ENCODE results near the gene MANBA.

Gene MANBA

GRCh38 chr4:102642631-102643298, 118.0 kb downstream of the MANBA start:
- TF ChIP-seq CTCF (IDR thresholded peaks at IDR 0.05; ENCODE audit: borderline replicate concordance, insufficient read depth, low read depth, low read length): no peak
- H3K4me3 ChIP-seq (ENCODE audit: low read depth, low read length): no peak overlapping the region

- no peak overlapping the region for H3K4me3 ChIP-seq (ENCODE audit: low read depth, low read length)
- TF ChIP-seq CTCF (IDR thresholded peaks at IDR 0.05; ENCODE audit: borderline replicate concordance, insufficient read depth, low read depth, low read length): no peak
Measured at GRCh38 chr4:102641793-102642192, 119.0 kb downstream of the MANBA start.

DNA sequence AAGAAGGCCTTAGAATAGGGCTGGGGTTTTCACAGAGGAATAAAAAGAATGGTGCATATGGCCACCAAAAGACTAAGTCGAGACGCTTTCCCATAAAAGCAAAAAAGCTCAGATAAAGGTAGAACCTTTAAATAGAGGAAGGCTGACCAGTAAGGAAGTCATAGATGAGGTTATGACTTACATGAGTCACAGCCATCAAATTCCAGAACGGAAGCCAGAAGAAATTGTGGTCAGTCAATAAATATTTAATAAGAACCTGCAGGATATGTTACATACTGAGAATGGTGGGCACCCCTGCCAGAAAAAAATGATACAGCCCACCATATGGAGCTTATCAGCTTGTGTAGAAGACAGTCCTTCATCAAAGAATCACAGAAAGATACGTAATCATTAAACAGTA, 120.1 kb downstream of the MANBA start:
- H3K4me3 ChIP-seq (ENCODE audit: low read depth, low read length): no peak overlapping the region
- TF ChIP-seq CTCF (IDR thresholded peaks at IDR 0.05; ENCODE audit: borderline replicate concordance, insufficient read depth, low read depth, low read length): no peak

DNA sequence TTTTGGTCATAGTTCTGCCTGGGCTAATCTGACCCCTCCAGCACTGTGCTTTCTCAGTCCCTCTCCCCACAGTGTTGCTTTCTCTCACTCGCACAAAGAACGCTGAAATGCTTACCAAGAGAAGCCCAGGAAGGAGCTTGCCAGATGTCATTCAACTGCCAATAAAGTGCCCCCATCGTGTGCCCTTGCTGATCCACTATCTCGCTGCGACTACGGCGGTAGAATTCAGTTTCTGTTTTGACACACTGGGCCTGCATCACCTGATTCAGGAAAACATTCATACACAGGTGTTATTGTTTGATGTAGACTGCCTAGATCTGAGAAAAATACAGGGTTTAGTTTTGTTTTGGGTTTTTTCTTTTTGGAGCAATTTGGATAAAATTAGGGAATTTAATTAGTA, 121.2 kb downstream of the MANBA start:
- no peak for TF ChIP-seq CTCF (IDR thresholded peaks at IDR 0.05; ENCODE audit: borderline replicate concordance, insufficient read depth, low read depth, low read length)
- no peak overlapping the region for H3K4me3 ChIP-seq (ENCODE audit: low read depth, low read length)

- H3K4me3 ChIP-seq (ENCODE audit: low read depth, low read length): no peak overlapping the region
- TF ChIP-seq CTCF (IDR thresholded peaks at IDR 0.05; ENCODE audit: borderline replicate concordance, insufficient read depth, low read depth, low read length): no peak
Measured at GRCh38 chr4:102638621-102639020, 122.1 kb downstream of the MANBA start.

DNA sequence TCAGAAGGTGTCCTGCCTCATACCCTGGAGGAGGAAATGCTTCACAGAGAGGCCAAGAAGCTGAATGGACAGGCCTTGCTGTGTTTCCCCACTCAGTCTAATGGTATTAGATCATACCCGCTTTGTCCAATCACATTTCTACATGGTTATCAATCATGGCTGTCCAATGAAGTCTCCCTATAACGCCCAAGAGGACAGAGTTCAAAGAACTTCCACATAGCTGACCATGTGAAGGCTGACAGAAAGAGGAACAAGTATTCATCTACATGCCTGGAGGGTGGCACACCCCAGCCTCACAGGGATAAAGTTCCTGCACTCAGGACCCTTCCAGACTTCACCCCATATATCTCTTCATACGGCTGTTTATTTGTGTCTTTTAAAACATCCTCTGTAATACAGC, 123.4 kb downstream of the MANBA start:
- no peak for TF ChIP-seq CTCF (IDR thresholded peaks at IDR 0.05; ENCODE audit: borderline replicate concordance, insufficient read depth, low read depth, low read length)
- no peak overlapping the region for H3K4me3 ChIP-seq (ENCODE audit: low read depth, low read length)

DNA sequence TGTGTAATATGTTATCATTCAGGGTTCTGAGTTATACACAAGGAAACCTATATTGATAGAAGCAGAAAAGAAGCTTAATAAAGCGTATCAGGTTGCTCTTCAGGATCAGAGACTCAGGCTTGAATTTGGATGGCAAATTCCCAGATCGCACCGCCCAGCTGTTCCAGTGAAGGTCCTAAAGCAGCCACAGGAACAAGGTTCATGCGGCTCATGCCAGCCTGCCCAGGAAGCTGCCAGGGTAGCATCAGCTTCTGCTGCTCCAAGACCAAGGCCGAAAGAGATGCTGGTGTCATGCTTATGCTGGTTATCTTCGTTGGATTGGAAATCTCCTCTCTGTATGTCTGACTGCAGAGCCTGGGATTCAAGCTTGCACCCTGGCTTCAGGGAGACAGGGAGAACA, 127.7 kb downstream of the MANBA start:
- TF ChIP-seq CTCF (IDR thresholded peaks at IDR 0.05; ENCODE audit: borderline replicate concordance, insufficient read depth, low read depth, low read length): no peak
- H3K4me3 ChIP-seq (ENCODE audit: low read depth, low read length): no peak overlapping the region

Data from GM12875 (cell line).